GM13977 (cell line): ENCODE measurements around the gene BANF2.

Experiments used
- DNase-seq: peaks from one replicate; pipeline ENCODE4 v3.0.0; 2012; ENCODE audit warnings: low spot score
- CTCF ChIP-seq: IDR thresholded peaks from 2 replicates; pipeline ENCODE4 v1.5.1; 2012; ENCODE audit warnings: mild to moderate bottlenecking, control low read depth; ENCODE audit not compliant: insufficient read depth; ENCODE audit errors: extremely low read depth, missing control alignments
- in situ Hi-C: fragments of 300-500 bp; cut with MboI; formaldehyde crosslinking; loops from one replicate; pipeline ENCODE4 v1.12.0; 2022; ENCODE audit warnings: low sequenced_read_pairs, low pct_unique_long_range_greater_than_20kb, mixed read lengths, inconsistent platforms; ENCODE audit not compliant: unreplicated experiment

Gene BANF2

GRCh38 chr20:17682103-17682888, 17.5 kb upstream of the BANF2 start, which contains the start of gene RRBP1:
TSS of gene RRBP1 (minus strand) at chr20:17682242. CDS start at chr20:17660507, 21,735 bp downstream.
- in situ Hi-C loops: loop anchor here (25.0 kb wide), 1 partner anchor 205 kb away; no protein-coding TSS in a partner anchor
- TF ChIP-seq CTCF: peak; percentile 81
- peak; percentile 100 for DNase-seq

- no peak for TF ChIP-seq CTCF
- in situ Hi-C loops: loop anchor here (25.0 kb wide), 1 partner anchor 204 kb away; no protein-coding TSS in a partner anchor
- DNase-seq: no peak
Measured at GRCh38 chr20:17682889-17683198, 16.9 kb upstream of the BANF2 start.

GRCh38 chr20:17683218-17684076, 16.3 kb upstream of the BANF2 start:
- no peak for DNase-seq
- no peak for TF ChIP-seq CTCF
- in situ Hi-C loops: loop anchor here (25.0 kb wide), 1 partner anchor 204 kb away; no protein-coding TSS in a partner anchor

- in situ Hi-C loops: loop anchor here (25.0 kb wide), 1 partner anchor 203 kb away; no protein-coding TSS in a partner anchor
- DNase-seq: no peak
- TF ChIP-seq CTCF: no peak
Measured at GRCh38 chr20:17684077-17684888, 15.5 kb upstream of the BANF2 start.

GRCh38 chr20:17685168-17685567, 14.6 kb upstream of the BANF2 start:
- TF ChIP-seq CTCF: no peak
- in situ Hi-C loops: loop anchor here (25.0 kb wide), 1 partner anchor 202 kb away; no protein-coding TSS in a partner anchor
- DNase-seq: no peak

GRCh38 chr20:17687800-17688199, 12.0 kb upstream of the BANF2 start:
- no peak for TF ChIP-seq CTCF
- DNase-seq: no peak
- in situ Hi-C loops: loop anchor here (25.0 kb wide), 1 partner anchor 200 kb away; no protein-coding TSS in a partner anchor
